AG09309 (cell line): ENCODE data around the gene LAMA2.

Source experiments
- DNase-seq: peaks from one replicate; pipeline ENCODE4 v3.0.0-alpha.2; 2010; ENCODE audit warnings: low read depth
- H3K4me3 ChIP-seq: 2 replicates; pipeline ENCODE4 v1.5.1; 2011; ENCODE audit warnings: mild to moderate bottlenecking, low read depth, low read length, moderate library complexity; ENCODE audit not compliant: control insufficient read depth
- TF ChIP-seq, protein P1 (sequence below): IDR thresholded peaks from 2 replicates; pipeline ENCODE4 v1.5.1; 2011; ENCODE audit warnings: mild to moderate bottlenecking, low read depth, low read length, inconsistent platforms; ENCODE audit not compliant: insufficient read depth, control insufficient read depth; ENCODE audit errors: missing control alignments

The LAMA2 gene

DNA sequence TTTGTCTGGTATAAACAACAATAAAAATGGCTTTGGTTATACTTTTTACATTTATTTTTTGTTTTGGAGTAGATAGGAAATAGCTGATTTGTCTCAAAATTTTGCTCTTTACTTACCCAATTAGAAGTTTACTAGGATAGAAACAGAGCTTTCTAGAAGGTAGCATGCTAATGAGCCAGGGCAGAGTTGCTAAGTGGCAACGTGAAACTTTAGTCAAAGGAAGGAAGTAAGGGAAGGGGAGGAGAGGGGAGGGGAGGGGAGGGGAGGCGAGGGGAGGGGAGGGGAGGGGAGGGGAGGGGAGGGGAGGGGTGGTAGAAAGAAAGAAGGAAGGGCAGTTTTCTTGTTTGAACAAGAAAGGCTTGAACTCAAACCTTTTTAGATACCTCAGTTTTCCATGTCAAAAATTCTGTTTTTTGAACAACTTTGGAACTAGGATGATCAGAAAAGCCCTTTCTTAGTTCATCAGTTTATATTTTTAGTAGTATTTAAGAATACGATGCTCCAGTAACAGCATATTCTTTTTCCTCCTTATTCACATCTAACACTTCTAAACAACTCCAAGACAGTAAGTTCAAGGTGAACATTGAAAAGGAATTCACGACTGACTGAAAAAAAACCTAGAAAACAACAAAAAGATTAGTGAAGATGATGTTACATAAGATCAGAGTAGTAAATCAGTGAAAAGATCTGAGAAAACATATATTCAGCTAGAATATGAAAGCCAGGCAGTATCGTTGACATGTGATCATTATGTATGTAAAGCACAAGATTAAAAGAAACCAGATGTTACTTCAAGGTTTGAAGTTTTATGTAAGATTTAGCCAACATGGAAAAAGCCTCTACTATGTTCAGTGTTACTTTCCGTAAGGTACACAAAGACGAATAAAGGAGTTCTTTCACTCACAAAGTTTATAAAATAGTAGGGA is 563.6 kb downstream of the LAMA2 start:
- no peak for DNase-seq
- no peak overlapping the region for H3K4me3 ChIP-seq
- TF ChIP-seq, protein P1, sequence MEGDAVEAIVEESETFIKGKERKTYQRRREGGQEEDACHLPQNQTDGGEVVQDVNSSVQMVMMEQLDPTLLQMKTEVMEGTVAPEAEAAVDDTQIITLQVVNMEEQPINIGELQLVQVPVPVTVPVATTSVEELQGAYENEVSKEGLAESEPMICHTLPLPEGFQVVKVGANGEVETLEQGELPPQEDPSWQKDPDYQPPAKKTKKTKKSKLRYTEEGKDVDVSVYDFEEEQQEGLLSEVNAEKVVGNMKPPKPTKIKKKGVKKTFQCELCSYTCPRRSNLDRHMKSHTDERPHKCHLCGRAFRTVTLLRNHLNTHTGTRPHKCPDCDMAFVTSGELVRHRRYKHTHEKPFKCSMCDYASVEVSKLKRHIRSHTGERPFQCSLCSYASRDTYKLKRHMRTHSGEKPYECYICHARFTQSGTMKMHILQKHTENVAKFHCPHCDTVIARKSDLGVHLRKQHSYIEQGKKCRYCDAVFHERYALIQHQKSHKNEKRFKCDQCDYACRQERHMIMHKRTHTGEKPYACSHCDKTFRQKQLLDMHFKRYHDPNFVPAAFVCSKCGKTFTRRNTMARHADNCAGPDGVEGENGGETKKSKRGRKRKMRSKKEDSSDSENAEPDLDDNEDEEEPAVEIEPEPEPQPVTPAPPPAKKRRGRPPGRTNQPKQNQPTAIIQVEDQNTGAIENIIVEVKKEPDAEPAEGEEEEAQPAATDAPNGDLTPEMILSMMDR = no peak

DNA sequence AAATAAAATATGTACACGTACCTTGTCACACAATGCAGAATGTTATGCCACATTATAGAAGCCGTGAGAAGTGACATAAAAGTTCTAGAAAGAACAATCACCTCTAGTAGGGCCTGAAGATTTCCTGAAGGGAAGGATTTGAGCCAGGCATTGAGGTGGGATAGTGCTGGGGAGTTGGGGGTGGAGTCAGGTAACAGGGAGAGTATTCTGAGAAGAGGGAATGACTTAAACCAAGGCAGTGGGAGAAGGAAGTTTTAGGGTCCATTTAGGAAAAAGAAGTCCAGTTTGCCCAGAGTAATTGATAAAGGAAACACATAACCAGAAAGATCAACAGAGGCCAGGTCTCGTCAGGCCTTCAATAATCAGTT is 564.2 kb downstream of the LAMA2 start:
- no peak for DNase-seq
- TF ChIP-seq, protein P1 = no peak
- H3K4me3 ChIP-seq = no peak overlapping the region

DNA sequence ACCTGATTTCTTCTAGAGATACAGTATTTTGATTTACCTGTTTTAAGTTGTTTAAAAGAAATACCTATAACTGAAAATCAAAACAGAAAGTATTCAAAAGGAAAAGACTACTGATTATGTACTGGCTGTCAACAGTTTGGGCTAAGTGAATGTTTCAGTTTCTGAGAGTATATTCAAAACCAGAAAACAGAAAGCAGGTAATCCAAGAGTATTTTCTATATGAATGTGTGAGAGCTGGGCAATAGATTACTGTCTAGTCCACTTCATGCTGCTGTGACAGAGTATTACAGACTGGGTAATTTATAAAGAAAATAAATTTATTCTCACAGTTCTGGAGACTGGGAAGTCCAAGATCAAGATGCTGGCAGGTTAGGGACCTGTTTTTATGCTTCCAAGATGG is 566.0 kb downstream of the LAMA2 start:
- DNase-seq = no peak
- TF ChIP-seq, protein P1 = no peak
- H3K4me3 ChIP-seq = no peak overlapping the region

GRCh38 chr6:129451187-129451586 is 568.2 kb downstream of the LAMA2 start:
- TF ChIP-seq, protein P1 = no peak
- DNase-seq = no peak
- H3K4me3 ChIP-seq = no peak overlapping the region

GRCh38 chr6:129453073-129453472 is 570.1 kb downstream of the LAMA2 start:
- TF ChIP-seq, protein P1 = no peak
- no peak for DNase-seq

DNA sequence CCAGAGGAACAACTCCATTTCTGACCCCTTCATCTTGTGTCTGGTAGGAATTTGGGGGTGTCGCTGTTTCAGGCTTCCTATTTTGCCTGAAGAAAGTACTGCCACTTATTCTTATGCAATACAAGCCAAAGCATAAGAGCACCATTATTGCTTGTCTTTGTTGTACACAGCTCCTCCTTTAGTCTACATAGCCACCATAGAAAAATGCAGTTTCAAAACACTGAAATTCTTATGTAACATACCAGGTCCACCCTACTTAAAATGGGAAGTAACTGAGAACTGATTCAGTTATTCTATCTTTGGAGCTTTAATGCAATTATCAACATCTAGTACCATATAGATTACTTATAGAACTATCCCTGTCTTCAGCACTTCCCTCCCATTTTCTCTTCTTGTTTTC is 571.5 kb downstream of the LAMA2 start:
- no peak overlapping the region for H3K4me3 ChIP-seq
- DNase-seq = no peak
- TF ChIP-seq, protein P1 = no peak

More at GRCh38 chr6:129453073-129453472, 570.1 kb downstream of the LAMA2 start:
- H3K4me3 ChIP-seq = no peak overlapping the region
